ENCODE measurements around the gene BMPR1A. TPM values are rescaled to one million over a fixed set of nuclear protein-coding genes. Genes with fewer than 3 reads are reported as not detected.
"Not testable (repeated sequence)": the region's sequence is repeated elsewhere in the genome, so short reads cannot be mapped to it uniquely, and the experiment has no call there.

BMPR1A gene
- total RNA-seq, 1 donor from 2014 or later = 74.2 TPM

DNA sequence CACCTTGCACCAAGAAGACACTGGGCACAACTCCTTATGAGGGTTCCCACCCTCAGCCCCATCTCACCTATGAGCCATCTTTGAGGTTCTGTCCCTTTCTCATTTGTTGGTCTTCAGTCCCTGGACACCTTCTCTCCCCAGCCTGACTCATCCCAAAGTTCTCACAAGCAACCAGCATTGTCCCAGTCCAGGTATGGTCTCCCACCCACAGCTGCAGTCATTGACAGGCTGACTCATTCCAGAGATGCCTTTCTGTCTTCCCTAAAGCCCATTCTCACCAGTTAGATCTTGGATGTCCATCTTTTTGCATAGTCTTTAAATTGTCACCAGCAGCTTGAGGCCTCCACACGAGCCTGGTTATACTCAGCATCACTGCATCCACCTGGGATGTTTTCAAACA, 26.7 kb upstream of the BMPR1A start:
- no peak overlapping the region for H3K27ac Mint-ChIP-seq (ENCODE audit: unreplicated experiment)
- H3K27me3 Mint-ChIP-seq (ENCODE audit: low read depth) = no peaks in the 10 kb centered on the region
- H3K4me1 Mint-ChIP-seq (ENCODE audit: low read depth) = peaks cover 8% of the 10 kb centered on the region
- no peak overlapping the region for H3K4me3 Mint-ChIP-seq (ENCODE audit: unreplicated experiment)
- H3K9me3 Mint-ChIP-seq (ENCODE audit: low read depth) = no peaks in the 10 kb centered on the region
- no peak for TF ChIP-seq CTCF (IDR thresholded peaks at IDR 0.05)
- H3K36me3 Mint-ChIP-seq (ENCODE audit: low read depth) = peaks cover 14% of the 10 kb centered on the region
- DNase-seq (ENCODE audit: low spot score) = no peak

DNA sequence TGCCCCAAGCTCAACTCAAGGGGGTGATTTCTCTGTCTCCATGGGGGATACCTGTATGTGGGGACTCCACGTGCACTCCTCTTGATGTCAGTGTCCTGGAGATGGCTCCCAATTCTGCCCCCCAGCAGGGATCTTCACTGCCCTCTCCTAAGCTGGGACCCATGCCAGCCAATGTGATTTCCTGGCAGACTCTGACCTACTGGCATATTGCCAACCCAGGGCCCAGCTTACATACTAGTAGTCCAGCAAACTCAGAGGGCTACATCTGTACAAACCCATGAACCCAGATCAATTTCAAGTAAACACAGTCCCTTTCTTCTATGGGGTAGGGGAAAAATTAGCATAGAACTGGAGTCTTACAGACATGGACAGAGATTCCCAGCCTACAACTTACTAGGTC, 26.2 kb upstream of the BMPR1A start:
- H3K4me1 Mint-ChIP-seq (ENCODE audit: low read depth) = peaks cover 12% of the 10 kb centered on the region
- TF ChIP-seq CTCF (IDR thresholded peaks at IDR 0.05) = no peak
- H3K36me3 Mint-ChIP-seq (ENCODE audit: low read depth) = peaks cover 14% of the 10 kb centered on the region
- H3K9me3 Mint-ChIP-seq (ENCODE audit: low read depth) = no peaks in the 10 kb centered on the region
- H3K27me3 Mint-ChIP-seq (ENCODE audit: low read depth) = no peaks in the 10 kb centered on the region
- H3K4me3 Mint-ChIP-seq (ENCODE audit: unreplicated experiment) = no peak overlapping the region
- no peak for DNase-seq (ENCODE audit: low spot score)
- no peak overlapping the region for H3K27ac Mint-ChIP-seq (ENCODE audit: unreplicated experiment)

DNA sequence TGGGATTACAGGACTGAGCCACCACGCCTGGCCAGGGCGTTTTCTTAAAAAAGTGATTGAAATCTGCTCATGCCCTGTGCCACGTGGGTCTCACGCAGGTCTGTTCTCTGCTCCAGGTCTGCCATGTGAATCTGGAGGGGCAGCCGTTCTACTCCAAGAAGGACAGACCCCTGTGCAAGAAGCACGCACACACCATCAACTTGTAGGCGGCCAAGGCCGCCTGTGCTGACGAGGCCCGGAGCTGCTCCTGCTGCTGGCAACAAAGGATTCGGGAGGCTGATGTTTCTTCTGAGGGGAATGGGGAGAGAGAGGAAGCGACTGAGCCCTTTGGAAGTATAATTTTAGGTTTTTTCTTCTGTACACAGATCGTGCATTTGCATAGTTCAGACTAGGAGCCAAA, 23.6 kb upstream of the BMPR1A start:
- peaks cover 12% of the 10 kb centered on the region for H3K36me3 Mint-ChIP-seq (ENCODE audit: low read depth)
- no peak for TF ChIP-seq CTCF (IDR thresholded peaks at IDR 0.05)

DNA sequence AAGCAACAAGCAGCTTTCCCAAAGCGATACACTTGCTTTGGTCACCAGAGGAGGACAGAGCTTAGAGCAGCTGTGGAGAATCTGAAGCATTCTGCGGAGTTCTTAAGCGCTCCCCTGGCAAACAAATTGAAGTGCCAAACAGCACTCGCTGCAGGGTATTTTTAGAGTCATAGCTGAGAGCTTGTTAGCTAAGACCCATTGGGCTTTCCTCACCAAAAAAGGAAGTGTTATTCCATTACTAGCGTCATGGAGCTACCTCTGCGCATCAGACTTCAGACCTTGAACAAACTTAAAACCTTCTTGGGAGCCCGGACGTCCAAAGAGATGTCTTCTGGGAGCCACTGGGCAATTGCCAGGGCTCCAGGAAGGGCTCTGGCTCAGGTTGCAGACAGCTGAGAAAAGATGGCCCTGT, 23.2 kb upstream of the BMPR1A start:
- Mint-ChIP-seq H3K27ac (ENCODE audit: unreplicated experiment) (no peak overlapping the region), H3K4me3 (ENCODE audit: unreplicated experiment) (no peak overlapping the region), H3K4me1 (ENCODE audit: low read depth) (peaks cover 12% of the 10 kb centered on the region), H3K36me3 (ENCODE audit: low read depth) (peaks cover 9% of the 10 kb centered on the region), H3K27me3 (ENCODE audit: low read depth) (no peaks in the 10 kb centered on the region), H3K9me3 (ENCODE audit: low read depth) (no peaks in the 10 kb centered on the region)
- TF ChIP-seq CTCF (IDR thresholded peaks at IDR 0.05) = no peak
- no peak for DNase-seq (ENCODE audit: low spot score)

More for the DNA sequence above, 23.6 kb upstream of the BMPR1A start:
- DNase-seq (ENCODE audit: low spot score) = no peak
- Mint-ChIP-seq H3K27me3 (ENCODE audit: low read depth) (no peaks in the 10 kb centered on the region), H3K9me3 (ENCODE audit: low read depth) (no peaks in the 10 kb centered on the region), H3K4me1 (ENCODE audit: low read depth) (peaks cover 12% of the 10 kb centered on the region), H3K27ac (ENCODE audit: unreplicated experiment) (no peak overlapping the region), H3K4me3 (ENCODE audit: unreplicated experiment) (no peak overlapping the region)

GRCh38 chr10:86734207-86734988, 22.0 kb upstream of the BMPR1A start:
- Mint-ChIP-seq H3K27me3 (ENCODE audit: low read depth) (no peaks in the 10 kb centered on the region), H3K27ac (ENCODE audit: unreplicated experiment) (no peak overlapping the region), H3K4me3 (ENCODE audit: unreplicated experiment) (no peak overlapping the region), H3K4me1 (ENCODE audit: low read depth) (peaks cover 12% of the 10 kb centered on the region), H3K36me3 (ENCODE audit: low read depth) (peaks cover 5% of the 10 kb centered on the region), H3K9me3 (ENCODE audit: low read depth) (no peaks in the 10 kb centered on the region)
- no peak for TF ChIP-seq CTCF (IDR thresholded peaks at IDR 0.05)
- DNase-seq (ENCODE audit: low spot score) = no peak

DNA sequence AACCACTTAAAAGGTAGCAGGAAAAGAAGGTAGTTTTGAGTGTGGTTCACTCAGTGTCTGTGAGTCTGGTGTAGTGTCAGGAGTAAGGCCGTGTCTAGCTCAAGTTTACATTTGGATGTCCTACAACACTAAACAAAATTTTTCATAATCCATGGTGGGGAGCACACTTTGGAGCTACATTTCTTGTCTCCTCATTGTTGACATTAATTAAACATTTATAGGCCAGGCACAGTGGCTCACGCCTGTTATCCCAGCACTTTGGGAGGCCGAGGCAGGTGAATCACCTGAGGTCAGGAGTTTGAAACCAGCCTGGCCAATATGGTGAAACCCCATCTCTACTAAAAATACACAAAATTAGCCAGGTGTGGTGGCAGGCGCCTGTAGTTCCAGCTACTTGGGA, 21.1 kb upstream of the BMPR1A start:
- not testable (repeated sequence) for DNase-seq (ENCODE audit: low spot score); H3K4me3 Mint-ChIP-seq (ENCODE audit: unreplicated experiment); H3K27ac Mint-ChIP-seq (ENCODE audit: unreplicated experiment); H3K9me3 Mint-ChIP-seq (ENCODE audit: low read depth); H3K27me3 Mint-ChIP-seq (ENCODE audit: low read depth); H3K36me3 Mint-ChIP-seq (ENCODE audit: low read depth)
- H3K4me1 Mint-ChIP-seq (ENCODE audit: low read depth) = peaks cover 12% of the 10 kb centered on the region

Measured in chondrocyte (in vitro differentiated cells).